ENCODE results near the gene SEH1L. TPM values are rescaled to one million over a fixed set of nuclear protein-coding genes. Genes with fewer than 3 reads are reported as not detected.
A peak's percentile ranks its signal among the peaks of the same experiment; 100 is the strongest.

The SEH1L gene
- total RNA-seq, 6 experiments from 2014 or later, result 54.8 to 61.8 (median 58.0) TPM

DNA sequence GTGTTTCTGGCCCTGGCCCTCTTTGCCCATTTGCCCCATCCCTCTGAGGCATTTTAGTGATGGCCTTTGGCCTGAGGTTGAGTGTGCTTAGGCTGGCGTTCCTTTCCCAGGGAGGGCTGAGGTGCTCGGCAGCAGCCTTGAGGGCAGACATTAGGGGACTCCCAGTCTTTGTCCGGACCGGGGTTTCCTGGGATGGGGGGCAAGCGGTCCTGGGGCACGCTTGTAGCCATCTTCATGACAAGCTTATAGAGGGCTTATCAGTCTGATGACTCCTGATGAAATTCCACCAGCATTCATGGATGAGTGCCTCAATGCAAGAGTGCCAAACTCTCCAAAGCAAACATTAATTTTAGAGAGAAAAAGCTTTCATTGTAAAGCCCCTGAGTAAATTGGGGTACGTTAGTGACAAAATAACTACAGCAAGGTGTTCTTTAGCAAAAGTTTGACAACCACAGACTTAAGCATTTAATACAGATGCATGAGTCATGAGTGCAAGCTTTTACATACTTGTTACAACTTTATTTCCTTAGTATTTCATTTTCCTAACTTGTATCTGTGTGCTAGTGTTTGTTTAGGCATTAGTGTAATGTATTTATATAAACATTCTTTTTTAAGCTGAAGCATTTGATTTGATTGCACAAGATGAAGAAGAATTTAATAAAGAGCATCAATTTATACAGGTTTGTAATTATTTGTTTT is 89.0 kb downstream of the SEH1L start:
- Mint-ChIP-seq H3K27me3 (ENCODE audit: insufficient read depth) (peaks cover 3% of the 10 kb centered on the region), H3K4me1 (ENCODE audit: low read depth) (peaks cover 32% of the 10 kb centered on the region), H3K9me3 (no peaks in the 10 kb centered on the region), H3K4me3 (no peak overlapping the region), H3K27ac (0 out of 2 replicates have a peak overlapping the region, but pooled peaks have one; percentile 40), H3K36me3 (ENCODE audit: low read depth) (peaks cover 26% of the 10 kb centered on the region)
- no peak for TF ChIP-seq CTCF (IDR thresholded peaks at IDR 0.05)
- peak; percentile 5 for DNase-seq

Other genes with a start within 250 kb of the SEH1L start
- 1 to 10 TPM; 5.5 to 8.0 (median 7.6) TPM for gene CEP76, start 245.3 kb upstream of the SEH1L start, total RNA-seq (2021; fragmentation: NEBNext Ultra II Directional; extraction: Animal tissue kit (Norgen Biotek cat#: 25700))
- gene PSMG2, start 245.0 kb upstream of the SEH1L start, total RNA-seq (2021; fragmentation: NEBNext Ultra II Directional; extraction: Animal tissue kit (Norgen Biotek cat#: 25700)), result 10 to 100 TPM; 55.9 to 78.3 (median 70.4) TPM
- gene PTPN2, start 63.8 kb upstream of the SEH1L start, total RNA-seq (2021; fragmentation: NEBNext Ultra II Directional; extraction: Animal tissue kit (Norgen Biotek cat#: 25700)), result 10 to 100 TPM; 21.1 to 24.4 (median 23.2) TPM
- gene CEP192, start 43.4 kb downstream of the SEH1L start, total RNA-seq (2021; fragmentation: NEBNext Ultra II Directional; extraction: Animal tissue kit (Norgen Biotek cat#: 25700)), result 10 to 100 TPM; 15.1 to 21.0 (median 18.4) TPM

All from HFFc6 (cell line).